ENCODE measurements around the gene NKX6-2. TPM values are rescaled to one million over a fixed set of nuclear protein-coding genes. Genes with fewer than 3 reads are reported as not detected.

The NKX6-2 gene
- total RNA-seq, 1 donor from 2014 or later: not detected

DNA sequence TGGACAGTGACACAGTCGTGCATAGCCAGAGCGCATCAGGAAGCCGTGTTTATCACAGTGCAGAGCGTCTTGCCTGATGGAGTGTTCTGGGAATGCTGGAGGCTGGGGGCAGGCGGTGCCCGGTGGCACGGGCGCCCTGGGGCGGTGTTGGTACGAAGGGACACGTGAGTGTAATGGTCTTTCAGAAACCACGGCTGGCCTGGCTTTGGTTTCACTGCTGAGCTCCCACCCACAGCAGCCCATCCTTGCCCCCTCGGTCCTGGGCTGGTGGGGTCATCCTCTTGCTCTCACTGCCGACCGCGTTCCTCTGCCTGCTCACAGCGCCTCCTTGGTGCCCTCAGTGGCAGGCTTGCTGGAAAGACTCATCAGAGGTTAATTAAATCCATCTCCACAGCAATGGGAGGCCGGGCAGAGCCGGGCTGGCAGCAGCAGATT is 50.6 kb downstream of the NKX6-2 start:
- TF ChIP-seq, protein P1, sequence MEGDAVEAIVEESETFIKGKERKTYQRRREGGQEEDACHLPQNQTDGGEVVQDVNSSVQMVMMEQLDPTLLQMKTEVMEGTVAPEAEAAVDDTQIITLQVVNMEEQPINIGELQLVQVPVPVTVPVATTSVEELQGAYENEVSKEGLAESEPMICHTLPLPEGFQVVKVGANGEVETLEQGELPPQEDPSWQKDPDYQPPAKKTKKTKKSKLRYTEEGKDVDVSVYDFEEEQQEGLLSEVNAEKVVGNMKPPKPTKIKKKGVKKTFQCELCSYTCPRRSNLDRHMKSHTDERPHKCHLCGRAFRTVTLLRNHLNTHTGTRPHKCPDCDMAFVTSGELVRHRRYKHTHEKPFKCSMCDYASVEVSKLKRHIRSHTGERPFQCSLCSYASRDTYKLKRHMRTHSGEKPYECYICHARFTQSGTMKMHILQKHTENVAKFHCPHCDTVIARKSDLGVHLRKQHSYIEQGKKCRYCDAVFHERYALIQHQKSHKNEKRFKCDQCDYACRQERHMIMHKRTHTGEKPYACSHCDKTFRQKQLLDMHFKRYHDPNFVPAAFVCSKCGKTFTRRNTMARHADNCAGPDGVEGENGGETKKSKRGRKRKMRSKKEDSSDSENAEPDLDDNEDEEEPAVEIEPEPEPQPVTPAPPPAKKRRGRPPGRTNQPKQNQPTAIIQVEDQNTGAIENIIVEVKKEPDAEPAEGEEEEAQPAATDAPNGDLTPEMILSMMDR (IDR thresholded peaks at IDR 0.05; ENCODE audit: unreplicated experiment): no peak
- H3K27ac Mint-ChIP-seq: no peak overlapping the region
- H3K36me3 Mint-ChIP-seq: no peaks in the 10 kb centered on the region
- H3K9me3 Mint-ChIP-seq: no peaks in the 10 kb centered on the region
- no peaks in the 10 kb centered on the region for H3K4me1 Mint-ChIP-seq
- H3K4me3 Mint-ChIP-seq: no peak overlapping the region
- no peaks in the 10 kb centered on the region for H3K27me3 Mint-ChIP-seq (ENCODE audit: low read depth)
- DNase-seq (ENCODE audit: low spot score in 2 of 2, unreplicated experiment in 2 of 2): no peak

DNA sequence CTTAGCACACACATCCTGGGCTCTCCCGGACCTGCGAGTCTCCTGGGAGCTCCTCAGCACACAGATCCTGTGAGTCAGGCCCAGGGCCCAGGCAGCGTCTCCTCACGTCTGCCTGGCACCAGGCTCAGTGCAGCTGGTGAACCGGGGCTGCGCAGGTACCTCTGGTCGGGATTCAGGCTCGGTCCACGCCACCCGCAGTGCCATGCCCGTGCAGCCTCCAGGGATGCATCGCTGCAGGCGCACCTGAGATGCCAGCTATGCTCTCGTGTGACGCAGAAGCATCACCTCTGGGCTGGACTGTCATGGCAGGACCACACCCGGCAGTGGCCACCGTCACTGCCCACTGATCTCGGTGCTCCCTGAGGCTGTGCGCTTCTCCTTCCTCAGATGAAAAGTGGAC is 52.0 kb downstream of the NKX6-2 start:
- Mint-ChIP-seq H3K27me3 (ENCODE audit: low read depth) (no peaks in the 10 kb centered on the region), H3K4me1 (no peaks in the 10 kb centered on the region), H3K9me3 (no peaks in the 10 kb centered on the region), H3K4me3 (no peak overlapping the region), H3K27ac (no peak overlapping the region), H3K36me3 (no peaks in the 10 kb centered on the region)
- no peak for DNase-seq (ENCODE audit: low spot score in 2 of 2, unreplicated experiment in 2 of 2)
- TF ChIP-seq, protein P1 (IDR thresholded peaks at IDR 0.05; ENCODE audit: unreplicated experiment): no peak

Other genes with a start within 250 kb of the NKX6-2 start
- 36.4 to 41.8 TPM (median 41.0 TPM) in 3 replicates for gene INPP5A, start 248.4 kb downstream of the NKX6-2 start, total RNA-seq
- 3.1 to 4.1 TPM (median 3.2 TPM) in 3 replicates for gene CFAP46, start 156.4 kb upstream of the NKX6-2 start, total RNA-seq